PC-3 (cell line): Measurements from ENCODE around the gene JAK3. TPM values are rescaled to one million over a fixed set of nuclear protein-coding genes. Genes with fewer than 3 reads are reported as not detected.

Experiments used
- ATAC-seq: fragments of 200-7000 bp; cut with Tn5 transposase; 2 replicates; pipeline ENCODE4 v1.9.1; 2020; ENCODE audit warnings: mild to moderate bottlenecking, moderate library complexity
- BruUV-seq: library from RNA; stranded (reverse); fragments of 400-500 nt; replicated peaks from 2 replicates; lab custom pipeline; 2021; lab: Mats Ljungman, UMichigan
- CTCF ChIA-PET: fragments of 300-600 bp; sonication (Branson Sonifier 250); formaldehyde crosslinking; loops from one replicate; lab custom pipeline; 2022; ENCODE audit warnings: antibody characterized with exemption; lab: Charles Lee
- POLR2A ChIA-PET: fragments of 300-600 bp; sonication (Branson Sonifier 250); formaldehyde crosslinking; loops from one replicate; lab custom pipeline; 2022; ENCODE audit warnings: antibody characterized with exemption; ENCODE audit not compliant: unreplicated experiment; lab: Charles Lee
- DNase-seq: peaks from one replicate; pipeline ENCODE4 v3.0.0-alpha.2; 2015
- H2AFZ ChIP-seq: fragments of 300-600 bp; sonication (generic); 2 replicates; pipeline ENCODE4 v1.6.0; 2016; ENCODE audit warnings: antibody characterized with exemption, low read length
- H3F3A ChIP-seq: fragments of 300-600 bp; sonication (generic); one replicate; pipeline ENCODE4 v1.6.0; 2017; ENCODE audit warnings: antibody characterized with exemption, low read length, control low read depth, mild to moderate bottlenecking; ENCODE audit not compliant: unreplicated experiment
- H3K27ac ChIP-seq: fragments of 300-600 bp; sonication (generic); 2 replicates; pipeline ENCODE4 v1.5.1; 2016; ENCODE audit warnings: mild to moderate bottlenecking, low read length
- H3K27me3 ChIP-seq: fragments of 300-600 bp; sonication (generic); 2 replicates; pipeline ENCODE4 v1.6.1; 2016; ENCODE audit warnings: low read length, mixed read lengths
- H3K36me3 ChIP-seq: fragments of 300-600 bp; sonication (generic); 2 replicates; pipeline ENCODE4 v1.6.1; 2016; ENCODE audit warnings: low read depth, mixed run types, low read length, mixed read lengths
- H3K4me1 ChIP-seq: fragments of 300-600 bp; sonication (generic); 2 replicates; pipeline ENCODE4 v1.5.1; 2016; ENCODE audit warnings: low read length; ENCODE audit not compliant: insufficient read depth
- H3K4me2 ChIP-seq: fragments of 300-600 bp; sonication (generic); 2 replicates; pipeline ENCODE4 v1.6.0; 2016; ENCODE audit warnings: low read length
- H3K4me3 ChIP-seq: fragments of 300-600 bp; sonication (generic); 2 replicates; pipeline ENCODE4 v1.5.1; 2016; ENCODE audit warnings: mild to moderate bottlenecking, low read length, mixed read lengths
- H3K79me2 ChIP-seq: fragments of 300-600 bp; sonication (generic); 2 replicates; pipeline ENCODE4 v1.6.1; 2017; ENCODE audit warnings: low read length, mixed read lengths
- H3K9ac ChIP-seq: fragments of 300-600 bp; sonication (generic); 2 replicates; pipeline ENCODE4 v1.6.0; 2016; ENCODE audit warnings: mild to moderate bottlenecking, low read length
- H3K9me2 ChIP-seq: fragments of 300-600 bp; sonication (generic); replicated peaks from 2 replicates; pipeline ENCODE4 v1.6.1; 2016; ENCODE audit warnings: mixed run types, low read length, mixed read lengths
- H3K9me3 ChIP-seq: fragments of 300-600 bp; sonication (generic); 2 replicates; pipeline ENCODE4 v1.6.1; 2016; ENCODE audit warnings: low read length, mixed read lengths
- H4K20me1 ChIP-seq: fragments of 300-600 bp; sonication (generic); 2 replicates; pipeline ENCODE4 v1.6.1; 2016; ENCODE audit warnings: low read length, mixed read lengths
- CTCF ChIP-seq: fragments of 300-600 bp; sonication (generic); conservative IDR thresholded peaks from 2 replicates; pipeline ENCODE4 v1.5.1; 2017; ENCODE audit warnings: antibody characterized with exemption, low read depth, mild to moderate bottlenecking, low read length
- EZH2 ChIP-seq: fragments of 300-600 bp; sonication (generic); IDR thresholded peaks from one replicate; pipeline ENCODE4 v1.6.1; 2017; ENCODE audit warnings: antibody characterized with exemption, mild to moderate bottlenecking, low read length; ENCODE audit not compliant: unreplicated experiment
- EZH2phosphoT487 ChIP-seq: fragments of 300-600 bp; sonication (generic); IDR thresholded peaks from 2 replicates; pipeline ENCODE4 v1.6.1; 2018; ENCODE audit warnings: mild to moderate bottlenecking, antibody characterized with exemption, low read length, borderline replicate concordance
- intact Hi-C: fragments of 100-400 bp; cut with micrococcal nuclease; formaldehyde crosslinking; loops from 2 replicates; pipeline ENCODE4 v1.9.0; 2023
- total RNA-seq: library from RNA; depleted of rRNA; stranded (reverse); fragments of >200 nt; gene quantifications from 2 replicates; pipeline ENCODE4 v1.2.3, GENCODE V29; 2014

The JAK3 gene
- total RNA-seq, 1 experiment from 2014 or later, result 1.5 TPM

GRCh38 chr19:17806945-17807344 is 40.8 kb downstream of the JAK3 start:
- H4K20me1 ChIP-seq, result no peaks in the 10 kb centered on the region
- H3K4me1 ChIP-seq, result no peaks in the 10 kb centered on the region
- POLR2A ChIA-PET, result no interaction called here

GRCh38 chr19:17805427-17805826 is 42.4 kb downstream of the JAK3 start:
- intact Hi-C loops, result no loop called here
- peaks cover 1% of the 10 kb centered on the region; the same call in 1 of the 2 replicates for H3K4me1 ChIP-seq
- H3K4me3 ChIP-seq, result no peak overlapping the region
- no peak for DNase-seq
- no peaks in the 10 kb centered on the region for H3K9me2 ChIP-seq
- no peak overlapping the region for H3K4me2 ChIP-seq
- no TSS peak for BruUV-seq
- peaks cover 76% of the 10 kb centered on the region for H3K79me2 ChIP-seq
- POLR2A ChIA-PET, result no interaction called here
- no peak overlapping the region for H2AFZ ChIP-seq
- H3K27me3 ChIP-seq, result no peaks in the 10 kb centered on the region
- H3K9me3 ChIP-seq, result no peaks in the 10 kb centered on the region
- ATAC-seq, result no peak
- H4K20me1 ChIP-seq, result no peaks in the 10 kb centered on the region
- no peaks in the 10 kb centered on the region for H3F3A ChIP-seq
- H3K36me3 ChIP-seq, result peaks cover 19% of the 10 kb centered on the region; the same call in 1 of the 2 replicates
- H3K9ac ChIP-seq, result no peak overlapping the region
- TF ChIP-seq CTCF (no peak), EZH2 (no peak), EZH2phosphoT487 (no peak)
- CTCF ChIA-PET, result no interaction called here
- no peak overlapping the region for H3K27ac ChIP-seq

More at GRCh38 chr19:17806945-17807344, 40.8 kb downstream of the JAK3 start:
- Histone ChIP-seq H3K36me3 (peaks cover 21% of the 10 kb centered on the region; the same call in 1 of the 2 replicates), H3K9ac (no peak overlapping the region), H3K4me3 (no peak overlapping the region), H3K79me2 (peaks cover 62% of the 10 kb centered on the region), H3K9me3 (no peaks in the 10 kb centered on the region), H3K9me2 (no peaks in the 10 kb centered on the region), H3F3A (no peaks in the 10 kb centered on the region), H3K27ac (no peak overlapping the region), H2AFZ (no peak overlapping the region), H3K4me2 (no peak overlapping the region), H3K27me3 (no peaks in the 10 kb centered on the region)
- intact Hi-C loops, result no loop called here
- CTCF ChIA-PET, result no interaction called here
- no peak for DNase-seq
- BruUV-seq, result no TSS peak
- no peak for TF ChIP-seq CTCF
- ATAC-seq, result no peak

- no TSS peak for BruUV-seq
- ChIA-PET POLR2A (no interaction called here), CTCF (interaction anchor here (1.1 kb wide), 1 partner anchor 56 kb away, joined by 4 read pairs; no protein-coding TSS in a partner anchor)
- intact Hi-C loops, result no loop called here
- H4K20me1 ChIP-seq, result no peaks in the 10 kb centered on the region
- H3K9ac ChIP-seq, result no peak overlapping the region
- peaks cover 5% of the 10 kb centered on the region; the same call in 1 of the 2 replicates for H3K36me3 ChIP-seq
- no peaks in the 10 kb centered on the region for H3F3A ChIP-seq
- TF ChIP-seq CTCF, result no peak
- TF ChIP-seq EZH2, result no peak
- TF ChIP-seq EZH2phosphoT487, result no peak
- no peak overlapping the region for H3K27ac ChIP-seq
- H3K4me2 ChIP-seq, result no peak overlapping the region
- peaks cover 91% of the 10 kb centered on the region for H3K79me2 ChIP-seq
- no peak; the same call in 1 of the 2 replicates for ATAC-seq
- no peak overlapping the region for H3K4me3 ChIP-seq
- no peaks in the 10 kb centered on the region for H3K9me3 ChIP-seq
- H3K27me3 ChIP-seq, result no peaks in the 10 kb centered on the region
- H3K4me1 ChIP-seq, result peaks cover 9% of the 10 kb centered on the region; the same call in 1 of the 2 replicates
- H2AFZ ChIP-seq, result no peak overlapping the region
- no peaks in the 10 kb centered on the region for H3K9me2 ChIP-seq
- no peak for DNase-seq
These were observed 44.4 kb downstream of the JAK3 start for GRCh38 chr19:17803264-17803896.
